ENCODE results near the gene SHMT1.
"Not testable (repeated sequence)": the region's sequence is repeated elsewhere in the genome, so short reads cannot be mapped to it uniquely, and the experiment has no call there.

SHMT1 gene

DNA sequence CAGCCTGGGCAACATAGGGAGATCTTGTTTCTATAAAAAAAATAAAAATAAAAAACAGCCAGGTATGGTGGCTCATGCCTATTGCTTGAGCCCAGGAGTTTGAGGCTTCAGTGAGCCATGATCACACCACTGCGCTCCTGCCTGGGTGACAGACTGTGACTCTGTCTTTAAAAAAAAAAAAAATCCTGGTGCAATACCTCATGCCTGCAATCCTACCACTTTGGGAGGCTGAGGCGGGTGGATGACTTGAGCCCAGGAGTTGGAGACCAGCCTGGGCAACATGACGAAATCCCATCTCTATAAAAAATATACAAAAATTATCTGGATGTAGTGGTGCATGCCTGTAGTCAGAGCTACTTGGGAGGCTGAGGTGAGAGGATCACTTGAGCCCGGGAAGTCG, 15.3 kb upstream of the SHMT1 start:
- not testable (repeated sequence) for DNase-seq (ENCODE audit: low spot score)

DNA sequence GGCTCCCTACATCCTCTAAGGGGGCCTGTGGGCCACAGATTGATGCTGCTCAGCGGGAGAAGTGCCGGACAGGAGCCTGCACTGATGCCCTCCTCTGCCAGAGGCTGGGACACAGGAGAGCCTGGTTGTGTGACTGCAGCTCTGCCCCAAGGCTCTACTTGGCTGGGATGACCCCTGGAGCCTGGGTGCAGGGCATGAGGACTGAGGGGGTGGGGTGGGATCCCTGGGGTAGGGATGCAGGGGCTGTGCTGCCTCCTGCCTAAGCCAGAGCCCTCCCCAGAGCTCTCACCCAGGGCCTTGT, 14.8 kb upstream of the SHMT1 start:
- no peak for DNase-seq (ENCODE audit: low spot score)

DNA sequence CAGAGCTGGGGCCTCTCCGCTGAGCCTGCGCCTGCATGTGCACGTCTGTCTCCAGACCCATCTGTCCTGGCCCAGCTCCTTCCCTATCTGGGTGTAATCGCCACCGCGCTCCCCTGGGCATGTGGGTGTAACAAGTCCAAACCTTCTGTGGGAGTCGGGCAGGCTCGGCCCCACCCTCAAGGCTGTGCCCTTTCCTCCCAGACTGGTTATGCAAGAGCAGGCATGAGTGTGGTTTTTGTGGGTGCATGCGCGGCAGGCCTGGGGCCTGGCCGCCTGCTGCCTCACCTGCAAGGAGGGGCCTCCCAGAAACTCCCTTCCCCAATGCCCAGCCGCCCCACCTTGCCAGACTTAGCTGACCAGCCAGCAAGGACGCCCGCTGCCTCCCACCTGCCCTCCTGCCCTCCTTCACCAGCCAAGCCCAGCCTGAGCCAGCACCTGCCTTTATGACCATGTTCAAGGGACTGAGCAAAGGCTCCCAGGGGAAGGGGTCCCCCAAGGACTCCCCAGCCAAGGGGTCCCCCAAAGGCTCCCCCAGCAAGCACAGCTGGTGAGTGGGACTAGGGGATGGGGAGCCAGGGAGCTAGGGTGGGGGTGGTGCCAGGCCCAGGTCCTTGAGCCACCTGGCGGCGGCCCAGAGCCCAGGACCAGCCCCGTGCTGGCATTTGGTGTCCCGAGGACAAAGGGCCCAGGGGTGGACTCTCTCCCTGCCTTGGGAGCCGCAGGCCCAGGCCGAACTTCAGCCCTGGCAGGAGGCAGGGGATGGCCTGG, 14.3 kb upstream of the SHMT1 start, which contains the start of gene EVPLL:
EVPLL (plus strand) TSS at position 342 of the 768 bp plus-strand sequence. CDS start 3,160 bp downstream, outside the sequence.
- DNase-seq (ENCODE audit: low spot score): peak; percentile 39

DNA sequence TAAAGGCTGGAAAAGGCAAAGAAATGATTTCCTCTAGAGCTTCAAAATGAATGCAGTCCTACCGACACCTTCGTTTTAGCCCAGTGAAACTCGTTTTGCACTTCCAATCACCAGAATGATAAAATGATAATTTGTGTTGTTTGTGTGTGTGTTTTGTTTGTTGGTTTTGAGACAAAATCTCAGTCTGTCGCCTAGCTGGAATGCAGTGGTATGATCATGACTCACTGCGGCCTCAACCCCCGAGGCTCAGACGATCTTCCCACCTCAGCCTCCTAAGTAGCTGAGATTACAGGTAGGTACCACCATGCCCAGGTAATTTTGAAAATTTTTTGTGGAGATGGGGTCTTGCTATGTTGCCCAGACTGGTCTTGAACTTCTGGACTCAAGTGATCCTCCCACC, 10.9 kb upstream of the SHMT1 start:
- no peak for DNase-seq (ENCODE audit: low spot score)

DNA sequence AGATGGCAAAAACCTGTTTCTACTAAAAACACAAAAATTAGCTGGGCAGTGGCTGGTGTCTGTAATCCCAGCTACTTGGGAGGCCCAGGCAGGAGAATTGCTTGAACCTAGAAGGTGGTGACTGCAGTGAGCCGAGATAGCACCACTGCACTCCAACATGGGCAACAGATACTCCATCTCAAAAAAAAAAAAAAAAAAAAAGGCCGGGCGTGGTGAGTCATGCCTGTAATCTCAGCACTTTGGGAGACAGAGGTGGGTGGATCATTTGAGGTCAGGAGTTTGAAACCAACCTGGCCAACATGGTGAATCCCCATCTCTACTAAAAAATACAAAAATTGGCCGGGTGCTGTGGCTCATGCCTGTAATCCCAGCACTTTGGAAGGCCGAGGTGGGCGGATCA, 9.8 kb upstream of the SHMT1 start:
- DNase-seq (ENCODE audit: low spot score): not testable (repeated sequence)

DNA sequence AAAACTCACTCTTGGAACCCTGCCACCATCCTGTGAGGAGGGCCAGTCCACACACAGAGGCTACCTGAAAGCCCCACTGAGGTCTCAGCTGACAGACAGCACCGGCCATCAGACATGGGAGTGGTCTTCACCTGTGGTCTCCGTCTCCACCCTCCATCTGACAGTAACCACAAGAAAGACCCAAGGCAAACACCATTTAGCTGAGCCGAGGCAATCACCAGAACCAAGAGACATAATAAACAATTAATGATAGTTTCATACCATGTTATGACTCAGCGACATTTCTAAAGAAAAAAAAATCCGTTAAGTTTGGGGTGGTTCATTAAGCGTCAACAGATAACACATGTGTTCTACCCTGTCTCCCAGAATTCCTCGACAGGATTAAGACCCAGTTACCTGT, 8.1 kb upstream of the SHMT1 start:
- no peak for DNase-seq (ENCODE audit: low spot score)

DNA sequence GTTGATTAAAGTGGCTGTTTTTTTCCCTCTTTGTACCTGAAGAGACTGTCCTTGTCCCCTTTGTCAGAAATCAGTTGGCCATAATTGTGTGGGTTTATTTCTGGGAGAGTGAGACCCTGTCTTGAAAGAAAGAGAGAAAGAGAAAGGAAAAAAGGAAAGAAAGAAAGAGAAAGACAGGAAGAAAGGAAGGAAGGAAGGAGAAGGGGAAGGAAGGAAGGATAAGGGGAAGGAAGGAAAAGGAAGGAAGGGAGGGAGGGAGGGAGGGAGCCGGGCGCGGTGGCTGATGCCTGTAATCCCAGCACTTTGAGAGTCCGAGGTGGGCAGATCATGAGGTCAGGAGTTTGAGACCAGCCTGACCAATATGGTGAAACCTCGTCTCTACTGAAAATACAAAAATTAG, 7.4 kb upstream of the SHMT1 start:
- DNase-seq (ENCODE audit: low spot score): no peak

DNA sequence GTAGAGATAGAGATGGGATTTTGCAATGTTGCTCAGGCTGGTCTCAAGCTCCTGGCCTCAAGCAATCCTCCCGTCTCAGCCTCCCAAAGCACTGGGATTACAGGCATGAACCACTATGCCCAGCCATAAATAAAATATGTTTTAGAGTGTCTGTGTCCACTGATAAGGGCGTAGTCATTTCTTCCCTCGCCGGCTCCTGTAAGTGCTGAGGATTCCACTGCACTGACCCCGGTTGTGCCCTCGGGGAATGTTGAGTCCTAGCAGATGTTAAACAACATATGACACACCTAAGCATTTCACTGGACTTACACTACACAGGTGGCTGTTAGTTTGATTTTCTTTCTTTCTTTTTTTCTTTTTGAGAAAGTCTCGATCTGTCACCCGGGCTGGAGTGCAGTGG, 5.6 kb upstream of the SHMT1 start:
- no peak for DNase-seq (ENCODE audit: low spot score)

DNA sequence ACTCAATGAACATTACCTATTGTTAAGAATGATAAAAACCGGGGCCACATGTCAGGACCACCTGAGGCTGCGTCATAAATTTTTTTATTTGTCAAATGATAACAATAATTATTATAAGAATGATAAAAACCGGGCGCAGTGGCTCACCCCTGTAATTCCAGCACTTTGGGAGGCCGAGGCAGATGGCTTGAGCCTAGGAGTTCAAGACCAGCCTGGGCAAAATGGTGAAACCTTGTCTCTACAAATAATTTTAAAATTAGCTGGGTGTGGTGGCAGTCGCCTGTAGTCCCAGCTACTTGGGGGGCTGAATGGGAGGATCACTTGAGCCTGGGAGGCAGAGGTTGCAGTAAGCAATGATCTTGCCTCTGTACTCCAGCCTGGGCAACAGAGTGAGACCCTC, 816 bp upstream of the SHMT1 start:
- no peak for DNase-seq (ENCODE audit: low spot score)

DNA sequence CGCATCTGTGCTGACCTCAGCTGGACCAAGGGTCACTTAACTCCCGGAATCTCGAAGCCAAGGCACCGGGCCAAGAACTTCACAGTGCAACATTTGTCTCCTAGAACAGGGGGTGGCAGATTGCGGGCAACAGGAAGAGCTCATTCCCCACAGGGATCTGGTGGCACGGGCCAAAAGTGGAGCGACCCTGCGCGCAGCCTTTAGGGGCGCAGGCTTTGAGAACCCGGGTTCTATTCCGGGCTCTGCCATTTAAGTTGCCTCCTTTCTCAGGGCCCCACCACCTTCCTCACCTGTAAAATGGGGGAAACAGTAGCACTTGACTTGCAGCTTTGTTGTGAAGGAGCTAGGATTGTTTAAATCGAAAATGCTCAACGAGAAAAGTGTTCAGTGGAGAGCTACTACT, 651 bp downstream of the SHMT1 start:
- no peak for DNase-seq (ENCODE audit: low spot score)

DNA sequence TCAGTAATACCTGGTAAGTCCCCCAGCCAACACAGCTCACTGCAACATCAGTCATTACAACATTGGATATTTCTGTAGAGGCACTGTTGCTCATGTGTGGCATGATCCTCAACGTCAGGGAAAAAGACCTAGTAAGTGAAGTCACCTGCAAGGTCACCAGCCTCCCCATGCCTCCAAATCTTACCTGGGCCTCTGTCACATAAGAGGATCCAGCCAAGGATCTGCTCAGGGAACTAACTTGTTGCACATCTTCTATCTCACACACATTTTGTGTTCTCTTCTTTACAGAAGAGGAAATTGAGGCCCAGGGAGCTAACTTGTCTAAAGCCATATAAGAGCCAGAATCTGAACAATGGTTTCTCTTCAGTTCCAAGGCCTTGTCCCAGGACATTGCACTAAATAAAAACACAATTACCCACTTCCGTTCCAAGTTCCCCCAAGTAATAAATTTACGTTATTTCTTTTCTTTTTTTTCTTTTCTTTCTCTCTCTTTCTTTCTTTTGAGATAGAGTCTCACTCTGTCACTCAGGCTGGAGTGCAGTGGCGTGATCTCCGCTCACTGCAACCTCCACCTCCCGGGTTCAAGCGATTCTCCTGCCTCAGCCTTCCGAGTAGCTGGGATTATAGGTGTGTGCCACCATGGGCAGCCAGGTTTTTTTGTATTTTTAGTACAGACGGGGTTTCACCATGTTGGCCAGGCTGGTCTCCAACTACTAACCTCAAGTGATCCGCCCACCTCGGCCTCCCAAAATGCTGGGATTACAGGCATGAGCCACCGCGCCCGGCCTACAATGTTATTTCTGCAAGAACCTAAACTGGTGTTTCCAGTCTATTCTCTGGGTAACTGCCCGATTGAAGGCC, 1.3 kb downstream of the SHMT1 start:
- no peak for DNase-seq (ENCODE audit: low spot score)

DNA sequence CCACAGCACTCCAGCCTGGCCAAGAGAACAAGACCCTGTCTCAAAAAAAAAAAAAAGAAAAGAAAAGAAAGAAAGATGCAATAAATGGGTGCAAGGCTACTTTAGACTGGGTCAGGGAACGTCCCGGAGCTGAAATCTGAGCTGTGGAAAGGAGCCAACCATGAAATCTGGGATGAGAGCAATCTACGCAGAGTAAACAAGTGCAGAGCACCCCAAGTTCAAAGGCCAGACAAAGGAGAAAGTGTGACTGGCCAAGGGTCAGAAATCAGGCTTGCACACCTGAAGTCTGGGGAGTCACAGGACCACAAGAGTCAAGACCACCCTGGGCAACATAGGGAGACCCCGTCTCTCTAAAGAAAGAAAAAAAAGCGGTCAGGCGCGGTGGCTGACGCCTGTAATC, 2.8 kb downstream of the SHMT1 start:
- DNase-seq (ENCODE audit: low spot score): no peak

DNA sequence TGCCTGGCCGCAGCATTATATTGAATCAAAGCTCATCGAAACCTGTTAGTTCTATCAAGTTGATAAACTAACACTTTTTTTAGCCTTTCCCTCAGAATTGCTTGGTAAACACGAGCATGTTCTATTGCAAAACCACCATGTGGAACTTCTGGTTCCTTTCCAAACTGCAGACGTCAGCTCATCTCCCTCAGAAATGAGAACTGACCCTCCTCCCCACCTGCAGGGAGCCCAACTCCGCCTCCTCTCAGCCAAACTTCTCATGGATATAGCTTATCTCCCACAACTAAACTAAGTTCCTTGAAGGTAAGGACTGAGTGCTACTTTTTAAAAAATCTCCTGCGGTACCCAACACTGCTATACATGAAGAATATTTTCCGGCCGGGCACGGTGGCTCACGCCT, 6.7 kb downstream of the SHMT1 start:
- DNase-seq (ENCODE audit: low spot score): no peak

DNA sequence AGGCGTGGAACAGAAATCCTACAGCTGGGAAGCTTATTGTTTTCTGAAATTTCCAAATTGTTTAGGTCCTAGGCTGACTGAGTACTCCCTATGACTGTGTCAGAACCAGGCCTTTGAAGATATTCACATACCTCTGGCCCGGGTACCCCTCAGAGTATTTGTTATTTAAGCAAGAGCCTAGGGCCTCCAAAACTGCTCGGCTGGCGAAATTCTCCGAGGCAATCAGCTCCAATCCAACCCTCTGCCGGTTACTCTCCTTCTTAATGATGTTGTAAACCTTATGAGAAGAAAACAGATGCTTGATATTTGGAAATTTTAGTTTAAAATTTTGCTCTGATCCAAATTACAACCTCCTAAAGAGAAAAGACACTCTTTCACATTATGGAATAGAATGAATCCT, 9.8 kb downstream of the SHMT1 start:
- DNase-seq (ENCODE audit: low spot score): no peak

DNA sequence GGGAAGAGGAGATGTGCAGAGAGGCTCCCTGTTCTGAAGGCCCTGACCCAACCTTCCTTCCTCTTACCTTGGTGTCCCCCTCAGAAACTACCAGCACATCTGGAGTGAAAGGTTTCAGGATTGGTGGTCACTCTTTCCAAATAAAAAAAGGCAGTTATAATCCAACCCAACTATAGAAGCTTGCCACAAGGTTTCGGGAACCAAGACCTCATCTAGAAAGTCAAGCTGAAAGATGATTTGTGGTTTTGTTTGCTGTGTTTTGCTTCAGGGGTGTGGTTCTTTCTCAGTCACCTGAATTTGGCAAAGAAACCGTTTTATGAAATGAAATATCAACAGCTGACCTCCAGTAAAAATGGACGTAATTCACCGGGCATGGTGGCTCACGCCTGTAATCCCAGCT, 19.3 kb downstream of the SHMT1 start:
- DNase-seq (ENCODE audit: low spot score): no peak

DNA sequence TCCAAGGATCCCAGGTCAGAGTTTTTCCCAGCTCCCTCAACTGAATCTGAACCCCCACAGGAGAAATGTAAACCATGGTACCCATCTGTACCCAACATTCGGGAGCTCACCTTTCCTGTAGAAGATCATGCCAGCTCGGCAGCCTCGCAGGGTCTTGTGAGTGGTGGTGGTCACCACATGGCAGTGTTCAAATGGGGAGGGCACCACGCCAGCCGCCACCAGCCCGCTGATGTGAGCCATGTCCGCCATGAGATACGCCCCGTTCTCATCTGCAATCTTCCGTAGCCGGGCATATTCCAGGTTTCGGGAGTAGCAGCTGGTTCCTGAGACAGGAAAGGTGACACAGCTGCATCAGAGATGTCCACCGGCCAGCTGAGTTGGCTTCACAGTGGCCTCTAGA, 23.4 kb downstream of the SHMT1 start:
- no peak for DNase-seq (ENCODE audit: low spot score)

DNA sequence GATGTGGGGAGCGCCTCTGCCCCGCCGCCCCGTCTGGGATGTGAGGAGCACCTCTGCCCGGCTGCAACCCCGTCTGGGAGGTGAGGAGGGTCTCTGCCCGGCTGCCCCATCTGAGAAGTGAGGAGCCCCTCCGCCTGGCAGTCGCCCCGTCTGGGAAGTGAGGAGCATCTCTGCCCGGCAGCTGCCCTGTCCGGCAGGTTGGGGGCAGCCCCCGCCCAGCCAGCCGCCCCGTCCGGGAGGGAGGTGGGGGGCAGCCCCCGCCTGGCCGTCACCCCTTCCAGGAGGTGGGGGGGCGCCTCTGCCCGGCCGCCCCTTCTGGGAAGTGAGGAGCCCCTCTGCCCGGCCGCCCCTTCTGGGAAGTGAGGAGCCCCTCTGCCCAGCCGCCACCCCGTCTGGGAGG, 25.2 kb downstream of the SHMT1 start:
- not testable (repeated sequence) for DNase-seq (ENCODE audit: low spot score)

DNA sequence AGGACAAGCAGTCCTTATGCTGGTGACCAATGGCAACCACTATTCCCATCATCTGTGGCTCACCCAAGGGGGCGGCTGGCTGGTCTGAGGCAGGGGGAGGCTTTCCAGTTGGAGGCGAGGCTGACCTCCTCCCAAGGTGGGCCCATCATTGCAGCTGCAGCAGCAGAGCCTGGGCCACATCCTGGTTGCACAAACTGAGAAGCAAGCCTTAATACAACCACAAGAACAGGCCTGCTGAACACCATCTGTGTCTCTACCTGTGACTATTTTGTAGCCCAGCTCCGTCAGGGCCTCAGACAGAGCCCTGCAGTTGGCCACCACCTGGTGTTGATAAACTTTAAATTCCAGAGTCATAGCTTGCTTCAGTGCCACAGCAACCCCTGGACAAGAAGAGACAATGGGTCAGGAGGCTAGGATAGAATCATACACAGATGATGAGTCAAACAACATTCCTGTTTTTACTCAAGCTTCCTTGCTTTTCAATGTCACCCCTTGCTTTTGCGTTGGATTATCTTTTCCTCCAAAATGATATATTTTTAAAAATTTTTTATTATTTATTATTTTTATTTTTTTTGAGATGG, 30.4 kb downstream of the SHMT1 start:
- DNase-seq (ENCODE audit: low spot score): no peak

DNA sequence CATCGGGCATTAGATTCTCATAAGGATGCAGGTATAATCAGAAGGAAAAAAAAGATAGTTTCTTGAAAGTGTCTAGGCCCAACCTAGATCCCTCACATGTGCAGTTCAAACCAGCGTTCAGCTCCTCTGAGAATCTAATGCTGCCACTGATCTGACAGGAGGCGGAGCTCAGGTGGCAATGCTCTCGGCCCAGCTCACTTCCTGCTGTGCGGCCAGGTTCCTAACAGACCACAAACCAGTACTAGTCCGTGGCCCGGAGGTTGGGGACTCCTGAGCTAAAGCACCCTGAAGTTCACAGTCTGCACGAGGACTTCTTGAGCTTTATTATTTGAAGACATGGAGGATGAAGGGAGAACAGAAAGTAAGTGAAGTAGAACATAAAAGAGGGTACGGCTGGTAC, 31.5 kb downstream of the SHMT1 start:
- no peak for DNase-seq (ENCODE audit: low spot score)

DNA sequence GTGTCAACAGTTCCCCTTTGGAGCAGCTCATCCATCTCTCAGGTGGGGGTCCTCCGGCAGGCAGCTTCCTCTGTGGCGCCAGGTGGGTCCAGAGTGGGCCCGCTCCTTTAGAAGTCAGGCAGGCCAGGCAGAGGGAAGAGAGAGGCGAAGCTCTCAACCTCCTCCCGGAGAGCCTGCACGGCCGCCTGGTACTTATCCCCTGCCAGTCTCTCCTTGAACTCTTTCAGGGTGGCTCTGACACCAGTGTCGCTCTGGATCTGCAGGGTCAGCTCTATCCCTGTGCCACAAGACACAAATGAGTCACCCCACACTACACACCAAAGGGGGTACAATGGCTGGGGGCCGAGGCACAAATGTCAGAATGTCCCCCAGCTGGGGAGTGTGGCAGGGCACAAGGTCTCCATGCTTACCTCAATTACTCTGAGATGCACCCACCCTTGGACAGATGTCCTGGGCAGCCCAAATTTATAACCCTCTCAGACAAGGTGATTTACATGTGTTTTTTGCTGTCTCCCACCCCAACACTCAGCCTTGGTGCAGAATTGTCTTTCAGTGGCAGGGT, 34.6 kb downstream of the SHMT1 start:
- DNase-seq (ENCODE audit: low spot score): no peak

DNA sequence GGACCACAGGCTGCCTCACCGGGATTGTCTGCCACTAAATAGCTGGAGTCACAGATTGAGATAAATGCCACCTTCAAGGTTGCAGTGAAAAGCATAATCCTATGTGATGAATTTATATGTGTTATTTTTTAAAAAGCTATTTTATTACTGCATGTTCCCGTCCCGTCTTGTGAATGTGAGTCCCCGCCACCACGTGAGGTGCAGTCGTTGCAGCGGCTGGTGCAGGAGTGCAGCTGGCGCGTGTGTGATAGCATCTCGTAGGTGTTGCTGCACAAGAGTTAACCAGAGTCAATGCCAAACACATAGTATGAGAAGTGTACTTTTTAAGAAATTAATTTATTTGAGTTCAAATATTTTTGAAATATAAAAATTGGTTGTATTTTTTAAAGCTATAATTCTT, 35.8 kb downstream of the SHMT1 start:
- no peak for DNase-seq (ENCODE audit: low spot score)

DNA sequence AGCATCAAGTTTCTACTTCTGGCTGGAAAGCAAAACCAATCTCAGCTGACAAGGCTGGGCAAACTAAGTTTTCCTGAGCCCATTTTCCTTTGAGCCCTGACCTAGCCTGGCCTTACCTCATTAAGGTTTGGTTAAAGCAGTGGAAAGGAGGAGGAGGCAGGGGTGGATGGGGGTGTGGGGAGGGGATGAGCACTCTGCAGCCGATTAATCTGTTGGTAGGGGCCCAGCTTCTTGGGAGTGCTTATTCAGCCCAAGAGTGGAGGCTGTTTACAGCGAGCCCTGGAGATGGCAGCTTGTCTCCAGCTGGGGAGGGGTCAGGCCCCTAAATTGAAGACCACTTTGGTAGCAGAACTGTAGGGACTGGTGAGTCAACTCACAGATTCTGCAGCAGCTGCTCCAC, 36.3 kb downstream of the SHMT1 start:
- no peak for DNase-seq (ENCODE audit: low spot score)

DNA sequence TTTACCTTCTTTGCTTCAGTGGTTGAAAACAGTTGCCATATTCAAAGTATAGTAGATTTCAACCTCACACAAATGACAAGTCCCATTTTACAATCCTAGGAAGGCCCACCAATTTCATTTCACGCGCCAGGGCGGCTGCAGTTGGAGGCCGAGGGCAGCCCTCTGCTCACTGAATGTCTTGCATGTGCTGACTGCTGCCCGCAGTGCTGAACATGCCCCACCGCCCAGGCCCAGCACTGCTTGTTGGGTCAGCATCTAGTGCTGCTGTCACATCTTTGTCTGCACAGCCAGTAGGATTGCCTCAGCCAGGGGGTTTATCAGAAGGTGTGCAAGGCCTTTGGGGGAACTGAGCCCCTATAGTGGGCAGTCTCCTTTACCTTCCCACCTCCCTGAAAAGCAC, 36.8 kb downstream of the SHMT1 start:
- no peak for DNase-seq (ENCODE audit: low spot score)
